B cell (primary cell): Measurements from ENCODE around the gene NOL12. TPM values are rescaled to one million over a fixed set of nuclear protein-coding genes. Genes with fewer than 3 reads are reported as not detected.

Experiments used
- ATAC-seq: fragments of 200-7000 bp; cut with Tn5 transposase; one replicate; pipeline ENCODE4 v1.10.0; 2021; ENCODE audit warnings: low read depth, mild to moderate bottlenecking, moderate number of reproducible peaks, moderate library complexity
- CTCF ChIA-PET: fragments of 350-600 bp; sonication (Branson Sonifier 250); formaldehyde crosslinking; loops from one replicate; lab custom pipeline; 2021; ENCODE audit warnings: antibody characterized with exemption, inconsistent platforms; lab: Charles Lee
- POLR2A ChIA-PET: fragments of 350-600 bp; sonication (Branson Sonifier 250); formaldehyde crosslinking; loops from one replicate; lab custom pipeline; 2021; ENCODE audit warnings: antibody characterized with exemption; lab: Charles Lee
- DNase-seq: peaks from one replicate; pipeline ENCODE4 v3.0.0; 2013
- H2AFZ ChIP-seq: 2 replicates; pipeline ENCODE4 v1.6.1; 2012; ENCODE audit warnings: mild to moderate bottlenecking, low read depth, low read length; ENCODE audit not compliant: insufficient read depth, poor library complexity, severe bottlenecking
- H3K27ac ChIP-seq, 2 donors: 1 replicate in 1 of 2; 2 replicates in 1 of 2; pipeline ENCODE4 v1.5.1; 2012 to 2013; ENCODE audit warnings: low read length in 2 of 2, mild to moderate bottlenecking in 2 of 2, moderate library complexity in 1 of 2
- H3K27me3 ChIP-seq, 4 experiments: fragments of 200-600 bp in 1 of 4; sonication (generic) in 1 of 4; replicated peaks in 1 of 4; 1 replicate in 2 of 4; 2 replicates in 2 of 4; pipeline versions ENCODE4 v1.6.1 to v1.7.0; 2013 to 2016; ENCODE audit warnings: low read length in 3 of 4, mild to moderate bottlenecking in 2 of 4, mixed read lengths in 1 of 4, moderate library complexity in 1 of 4; ENCODE audit not compliant: insufficient read depth in 4 of 4, control insufficient read depth in 3 of 4; ENCODE audit errors: control extremely low read depth in 1 of 4
- H3K36me3 ChIP-seq, 2 experiments: replicated peaks in 1 of 2; 1 replicate in 1 of 2; 2 replicates in 1 of 2; pipeline versions ENCODE4 v1.6.1 to v1.7.1; 2013; ENCODE audit warnings: low read length in 1 of 2; ENCODE audit not compliant: insufficient read depth in 2 of 2, control insufficient read depth in 1 of 2; ENCODE audit errors: control extremely low read depth in 1 of 2, extremely low read depth in 1 of 2
- H3K4me1 ChIP-seq, 2 donors: fragments of 200-600 bp in 1 of 2; sonication (generic) in 1 of 2; 1 replicate in 1 of 2; 2 replicates in 1 of 2; pipeline versions ENCODE4 v1.5.1 to v1.6.1; 2013 to 2017; ENCODE audit warnings: low read length in 2 of 2; ENCODE audit not compliant: control insufficient read depth in 2 of 2, insufficient read depth in 2 of 2
- H3K4me2 ChIP-seq: replicated peaks from 2 replicates; pipeline ENCODE3; 2012; ENCODE audit warnings: mild to moderate bottlenecking, low read depth, low read length; ENCODE audit not compliant: poor library complexity, severe bottlenecking
- H3K4me3 ChIP-seq, 5 experiments: fragments of 200-600 bp in 1 of 5; sonication (generic) in 1 of 5; 1 replicate in 3 of 5; 2 replicates in 2 of 5; pipeline versions ENCODE4 v1.5.1 to v1.7.0; 2011 to 2016; ENCODE audit warnings: low read length in 4 of 5, mild to moderate bottlenecking in 4 of 5, low read depth in 2 of 5, control low read depth in 1 of 5, moderate library complexity in 1 of 5; ENCODE audit not compliant: insufficient read depth in 1 of 5; ENCODE audit errors: control extremely low read depth in 1 of 5, extremely low read depth in 1 of 5
- H3K79me2 ChIP-seq: fragments of 200-600 bp; sonication (generic); one replicate; pipeline ENCODE4 v1.6.0; 2016; ENCODE audit warnings: low read length; ENCODE audit not compliant: control insufficient read depth, insufficient read depth
- H3K9ac ChIP-seq: fragments of 200-600 bp; sonication (generic); 2 replicates; pipeline ENCODE4 v1.6.1; 2017; ENCODE audit warnings: mild to moderate bottlenecking, low read length, moderate library complexity
- H3K9me3 ChIP-seq, 3 donors: one replicate each; pipeline versions ENCODE4 v1.6.1 to v1.7.1; 2013; ENCODE audit warnings: low read length in 2 of 3; ENCODE audit not compliant: control insufficient read depth in 2 of 3, insufficient read depth in 1 of 3; ENCODE audit errors: control extremely low read depth in 1 of 3
- H4K20me1 ChIP-seq: 2 replicates; pipeline ENCODE4 v1.6.0; 2012; ENCODE audit warnings: mild to moderate bottlenecking, low read length; ENCODE audit not compliant: insufficient read depth, control insufficient read depth, poor library complexity, severe bottlenecking
- H3K27ac Mint-ChIP-seq: one replicate; pipeline ENCODE4 v1.8.0; 2021; ENCODE audit warnings: mixed read lengths
- H3K27me3 Mint-ChIP-seq: one replicate; pipeline ENCODE4 v1.8.0; 2021; ENCODE audit warnings: mixed read lengths
- H3K4me1 Mint-ChIP-seq: one replicate; pipeline ENCODE4 v1.8.0; 2021; ENCODE audit warnings: mixed read lengths
- H3K4me3 Mint-ChIP-seq: one replicate; pipeline ENCODE4 v1.8.0; 2021; ENCODE audit warnings: mixed read lengths
- H3K9me3 Mint-ChIP-seq: one replicate; pipeline ENCODE4 v1.8.0; 2022; ENCODE audit warnings: mixed read lengths; ENCODE audit not compliant: insufficient read depth
- CTCF ChIP-seq: fragments of 200-600 bp; IDR thresholded peaks from one replicate; pipeline ENCODE4 v1.8.0; 2022; ENCODE audit warnings: antibody characterized with exemption, mild to moderate bottlenecking
- EZH2 ChIP-seq: IDR thresholded peaks from 2 replicates; pipeline ENCODE4 v1.6.1; 2012; ENCODE audit warnings: borderline replicate concordance, low read depth, mild to moderate bottlenecking, moderate library complexity, low read length; ENCODE audit not compliant: insufficient read depth, poor library complexity, severe bottlenecking
- WGBS: methylation state at CpG from one replicate; pipeline ENCODE4 v1.1.5; 2013; ENCODE audit warnings: missing lambda C conversion rate; ENCODE audit not compliant: insufficient coverage; 5-methylcytosine and 5-hydroxymethylcytosine counted together
- intact Hi-C: fragments of 100-400 bp; cut with micrococcal nuclease; formaldehyde crosslinking; loops from one replicate; pipeline ENCODE4 v1.10.0; 2022
- polyA plus RNA-seq: library from polyadenylated mRNA; depleted of rRNA; stranded (reverse); fragments of >200 nt; gene quantifications from 2 replicates; pipeline ENCODE4 v1.2.3, GENCODE V29; 2012
- total RNA-seq, 2 donors: library from RNA; stranded (reverse); fragments of 120-200 nt in 1 of 2; gene quantifications; 1 replicate in 1 of 2; 2 replicates in 1 of 2; pipeline versions ENCODE4 v1.2.3 to v1.2.4, GENCODE V29; 2013 to 2022

The NOL12 gene
- total and polyA plus RNA-seq, 2 donors (not counting 1 experiment from before 2014, with no cell fraction given): 34.7 to 43.1 TPM

GRCh38 chr22:37739611-37740049 lies 53.5 kb downstream of the NOL12 start:
- ChIA-PET CTCF (no interaction called here), POLR2A (no interaction called here)
- Mint-ChIP-seq H3K27ac (no peak overlapping the region), H3K9me3 (no peaks in the 10 kb centered on the region), H3K27me3 (peaks cover 7% of the 10 kb centered on the region), H3K4me3 (no peak overlapping the region), H3K4me1 (no peaks in the 10 kb centered on the region)
- Histone ChIP-seq H3K4me3 (no peak overlapping the region), H3K79me2 (no peaks in the 10 kb centered on the region), H3K9ac (no peak overlapping the region), H2AFZ (no peak overlapping the region), H3K4me2 (no peak overlapping the region), H3K36me3 (no peaks in the 10 kb centered on the region), H3K9me3 (no peaks in the 10 kb centered on the region), H3K27me3 (peaks cover 0 to 4% (median 0%) of the 10 kb centered on the region in 4 experiments), H3K27ac (no peak overlapping the region), H4K20me1 (no peaks in the 10 kb centered on the region), H3K4me1 (no peaks in the 10 kb centered on the region)
- ATAC-seq: no peak
- TF ChIP-seq EZH2 (no peak), CTCF (no peak)
- WGBS: 62% methylated on average over 15 of the region's 17 CpGs
- intact Hi-C loops: no loop called here
- DNase-seq: no peak

GRCh38 chr22:37740455-37741311 lies 54.5 kb downstream of the NOL12 start:
- Histone ChIP-seq H3K4me2 (no peak overlapping the region), H3K79me2 (no peaks in the 10 kb centered on the region), H3K4me1 (peaks cover 4 to 6% of the 10 kb centered on the region in 2 donors), H3K27ac (no peak overlapping the region), H3K9me3 (no peaks in the 10 kb centered on the region), H3K9ac (no peak overlapping the region), H3K36me3 (no peaks in the 10 kb centered on the region), H3K27me3 (peaks cover 0 to 4% (median 0%) of the 10 kb centered on the region in 4 experiments), H4K20me1 (no peaks in the 10 kb centered on the region), H3K4me3 (no peak overlapping the region), H2AFZ (no peak overlapping the region)
- ChIA-PET POLR2A (no interaction called here), CTCF (no interaction called here)
- no peak for DNase-seq
- intact Hi-C loops: no loop called here
- ATAC-seq: no peak
- Mint-ChIP-seq H3K4me1 (peaks cover 7% of the 10 kb centered on the region), H3K9me3 (no peaks in the 10 kb centered on the region), H3K27me3 (peaks cover 7% of the 10 kb centered on the region), H3K4me3 (no peak overlapping the region), H3K27ac (no peak overlapping the region)
- WGBS: 92% methylated on average over 20 of the region's 22 CpGs
- TF ChIP-seq CTCF: no peak
- TF ChIP-seq EZH2: no peak
